ENCODE data around the gene IP6K3. TPM values are rescaled to one million over a fixed set of nuclear protein-coding genes. Genes with fewer than 3 reads are reported as not detected.

The IP6K3 gene
- total RNA-seq, 4 donors from 2014 or later, result 0.88 to 5.8 (median 1.6) TPM

DNA sequence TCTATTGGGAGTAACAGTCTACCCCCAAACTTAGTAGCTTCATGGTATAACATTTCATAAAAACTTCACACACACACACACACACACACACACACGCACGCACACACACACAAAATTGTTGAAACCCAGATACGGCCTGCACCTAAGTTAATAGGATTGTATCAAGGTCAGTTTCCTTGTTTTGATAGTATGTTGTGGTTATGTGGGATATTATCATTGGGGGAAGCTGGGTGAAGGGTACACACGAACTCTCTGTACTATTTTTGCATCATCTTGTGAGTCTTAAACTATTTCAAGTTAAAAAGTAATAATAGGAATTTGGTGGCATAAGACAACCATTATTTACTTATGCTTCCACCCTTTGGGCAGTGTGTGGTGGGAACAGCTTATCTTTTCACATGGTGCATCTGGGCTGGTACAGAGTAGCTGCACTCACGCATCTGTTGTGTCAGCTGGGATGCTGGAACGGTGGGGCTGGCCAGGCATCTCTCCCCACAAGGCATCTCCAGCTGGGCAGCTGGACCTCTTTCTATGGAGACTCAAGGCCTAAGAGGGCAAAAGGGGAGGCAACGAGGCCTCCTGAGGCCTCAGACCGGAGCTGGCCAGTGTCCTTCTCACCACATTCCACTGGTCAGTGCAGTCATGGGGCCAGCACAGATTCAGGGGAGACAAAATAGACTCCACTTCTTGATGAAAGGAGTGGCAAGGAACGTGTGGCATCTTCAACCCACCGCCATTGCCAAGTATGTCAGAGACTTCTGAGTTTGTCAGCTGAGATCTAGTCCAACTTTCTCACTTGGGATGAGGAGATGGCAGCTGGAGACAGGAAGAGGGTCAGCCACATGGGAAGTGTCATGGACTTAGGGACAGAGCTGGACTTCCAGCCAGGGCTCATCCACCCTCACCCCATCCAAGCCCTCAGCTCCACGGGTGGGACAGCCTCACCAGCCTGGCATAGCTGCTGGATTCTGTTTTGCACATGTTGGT is 20.5 kb upstream of the IP6K3 start:
- TF ChIP-seq POLR2A (IDR thresholded peaks at IDR 0.05), result no peak
- TF ChIP-seq, protein P1, sequence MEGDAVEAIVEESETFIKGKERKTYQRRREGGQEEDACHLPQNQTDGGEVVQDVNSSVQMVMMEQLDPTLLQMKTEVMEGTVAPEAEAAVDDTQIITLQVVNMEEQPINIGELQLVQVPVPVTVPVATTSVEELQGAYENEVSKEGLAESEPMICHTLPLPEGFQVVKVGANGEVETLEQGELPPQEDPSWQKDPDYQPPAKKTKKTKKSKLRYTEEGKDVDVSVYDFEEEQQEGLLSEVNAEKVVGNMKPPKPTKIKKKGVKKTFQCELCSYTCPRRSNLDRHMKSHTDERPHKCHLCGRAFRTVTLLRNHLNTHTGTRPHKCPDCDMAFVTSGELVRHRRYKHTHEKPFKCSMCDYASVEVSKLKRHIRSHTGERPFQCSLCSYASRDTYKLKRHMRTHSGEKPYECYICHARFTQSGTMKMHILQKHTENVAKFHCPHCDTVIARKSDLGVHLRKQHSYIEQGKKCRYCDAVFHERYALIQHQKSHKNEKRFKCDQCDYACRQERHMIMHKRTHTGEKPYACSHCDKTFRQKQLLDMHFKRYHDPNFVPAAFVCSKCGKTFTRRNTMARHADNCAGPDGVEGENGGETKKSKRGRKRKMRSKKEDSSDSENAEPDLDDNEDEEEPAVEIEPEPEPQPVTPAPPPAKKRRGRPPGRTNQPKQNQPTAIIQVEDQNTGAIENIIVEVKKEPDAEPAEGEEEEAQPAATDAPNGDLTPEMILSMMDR (IDR thresholded peaks at IDR 0.05), result no peak
- Histone ChIP-seq H3K4me3 (no peak overlapping the region), H3K27me3 (no peaks in the 10 kb centered on the region), H3K9me3 (no peaks in the 10 kb centered on the region), H3K4me1 (peaks cover 0 to 26% (median 0%) of the 10 kb centered on the region in 4 donors), H3K27ac (no peak overlapping the region), H3K36me3 (peaks cover 0 to 1% (median 0%) of the 10 kb centered on the region in 3 donors)
- no peak for DNase-seq

DNA sequence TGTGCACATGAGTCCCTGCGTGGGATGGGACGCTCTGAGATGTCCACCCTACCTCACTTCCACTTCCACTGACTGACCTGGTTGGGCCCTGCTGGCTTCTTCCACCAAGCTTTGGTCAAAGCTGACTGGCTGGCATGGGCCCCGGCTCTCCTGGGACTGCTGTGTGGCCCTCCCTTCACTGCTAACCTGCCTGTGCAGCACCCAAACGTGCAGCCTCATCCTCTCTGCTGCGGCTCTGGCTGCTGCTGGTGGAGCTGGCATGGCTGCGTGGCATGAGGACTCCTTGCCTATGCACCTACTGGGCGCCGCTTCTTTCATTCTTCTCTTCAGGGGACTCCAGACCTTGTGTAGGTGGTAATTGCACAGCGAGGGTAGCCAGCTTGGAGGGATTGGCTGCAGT is 18.7 kb upstream of the IP6K3 start:
- no peaks in the 10 kb centered on the region for H3K27me3 ChIP-seq
- DNase-seq, result no peak
- no peak overlapping the region for H3K4me3 ChIP-seq
- TF ChIP-seq, protein P1 (IDR thresholded peaks at IDR 0.05), result no peak
- TF ChIP-seq POLR2A (IDR thresholded peaks at IDR 0.05), result no peak
- H3K36me3 ChIP-seq, result no peaks in the 10 kb centered on the region
- peaks cover 0 to 18% (median 0%) of the 10 kb centered on the region in 4 donors for H3K4me1 ChIP-seq
- H3K27ac ChIP-seq, result no peak overlapping the region
- no peaks in the 10 kb centered on the region for H3K9me3 ChIP-seq

DNA sequence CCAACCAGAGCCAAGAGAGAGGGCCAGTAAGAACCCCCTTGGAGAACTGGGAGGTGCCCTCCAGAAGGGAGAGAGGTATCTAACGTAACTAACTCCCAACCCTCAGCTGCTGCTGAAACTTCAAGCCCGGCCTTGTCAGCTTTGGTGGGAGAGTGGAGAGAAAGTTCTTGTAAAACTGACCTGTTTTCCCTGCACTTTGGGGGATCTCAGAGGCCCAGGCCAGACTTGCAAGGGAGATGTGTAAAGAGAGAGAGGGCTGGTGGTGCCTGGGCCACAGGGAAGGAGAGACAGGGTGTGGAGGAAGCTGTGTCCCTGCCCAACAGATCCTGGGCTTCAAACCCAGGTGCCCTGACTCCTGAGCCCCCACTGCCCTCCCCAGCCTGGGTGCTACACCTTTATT is 17.3 kb upstream of the IP6K3 start:
- no peaks in the 10 kb centered on the region for H3K36me3 ChIP-seq
- H3K27me3 ChIP-seq, result no peaks in the 10 kb centered on the region
- DNase-seq, result no peak
- no peaks in the 10 kb centered on the region for H3K9me3 ChIP-seq
- no peak overlapping the region for H3K4me3 ChIP-seq
- TF ChIP-seq POLR2A (IDR thresholded peaks at IDR 0.05), result no peak
- TF ChIP-seq, protein P1 (IDR thresholded peaks at IDR 0.05), result no peak
- H3K27ac ChIP-seq, result no peak overlapping the region
- peaks cover 0 to 14% (median 0%) of the 10 kb centered on the region in 4 donors for H3K4me1 ChIP-seq

DNA sequence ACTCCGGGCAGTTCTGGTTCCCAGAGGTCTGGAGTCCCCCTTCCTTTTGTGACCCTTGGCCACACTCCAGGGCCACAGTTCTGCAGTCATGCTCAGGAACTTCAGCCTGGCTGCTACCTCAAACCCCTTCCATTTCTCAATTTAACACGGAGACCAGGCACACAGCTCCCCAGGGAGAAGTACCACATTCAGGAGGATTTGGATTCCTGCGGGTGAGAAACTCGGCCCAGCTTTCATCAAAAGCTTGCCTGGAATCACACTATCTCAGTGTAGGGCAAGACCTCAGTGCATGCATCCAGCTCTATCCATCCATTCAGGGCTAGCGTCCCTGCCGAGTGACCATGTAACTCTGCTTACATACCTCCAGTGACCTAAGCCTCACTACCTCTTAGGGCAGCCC is 16.8 kb upstream of the IP6K3 start:
- H3K9me3 ChIP-seq, result no peaks in the 10 kb centered on the region
- DNase-seq, result no peak
- H3K36me3 ChIP-seq, result no peaks in the 10 kb centered on the region
- peaks cover 0 to 10% (median 0%) of the 10 kb centered on the region in 4 donors for H3K4me1 ChIP-seq
- H3K27me3 ChIP-seq, result no peaks in the 10 kb centered on the region
- TF ChIP-seq POLR2A (IDR thresholded peaks at IDR 0.05), result no peak
- TF ChIP-seq, protein P1 (IDR thresholded peaks at IDR 0.05), result no peak
- no peak overlapping the region for H3K27ac ChIP-seq
- H3K4me3 ChIP-seq, result no peak overlapping the region

DNA sequence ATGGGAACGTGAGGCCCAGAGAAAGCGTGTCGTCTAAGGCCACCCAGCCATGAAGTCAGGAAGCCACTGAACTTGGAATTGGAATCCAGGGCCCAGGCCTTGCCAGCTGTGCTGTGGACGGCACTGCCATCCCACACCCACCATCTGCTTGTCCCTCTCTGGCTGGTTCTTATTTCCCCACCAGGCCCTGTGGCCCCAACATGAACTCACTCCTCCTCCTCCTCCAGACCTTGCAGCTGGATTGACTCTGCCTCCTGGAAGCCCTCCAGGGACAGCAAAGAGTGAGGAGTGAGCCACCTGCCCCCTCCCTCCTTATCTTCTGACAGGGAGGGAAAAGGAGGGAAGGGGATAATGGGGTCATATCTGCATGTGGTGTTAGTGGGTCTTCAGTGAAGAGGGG is 16.0 kb upstream of the IP6K3 start:
- no peak for DNase-seq
- Histone ChIP-seq H3K36me3 (no peaks in the 10 kb centered on the region), H3K4me3 (no peak overlapping the region), H3K4me1 (peaks cover 0 to 10% (median 0%) of the 10 kb centered on the region in 4 donors), H3K9me3 (no peaks in the 10 kb centered on the region), H3K27me3 (no peaks in the 10 kb centered on the region), H3K27ac (no peak overlapping the region)
- TF ChIP-seq, protein P1 (IDR thresholded peaks at IDR 0.05), result no peak
- TF ChIP-seq POLR2A (IDR thresholded peaks at IDR 0.05), result no peak
